Fibroblast of skin of right biceps (primary cell): ENCODE results near the gene ZBTB39.
"Not testable (repeated sequence)": the region's sequence is repeated elsewhere in the genome, so short reads cannot be mapped to it uniquely, and the experiment has no call there.

Source experiments
- DNase-seq: peaks from one replicate; pipeline ENCODE4 v3.0.0-alpha.2; 2013

ZBTB39 gene

DNA sequence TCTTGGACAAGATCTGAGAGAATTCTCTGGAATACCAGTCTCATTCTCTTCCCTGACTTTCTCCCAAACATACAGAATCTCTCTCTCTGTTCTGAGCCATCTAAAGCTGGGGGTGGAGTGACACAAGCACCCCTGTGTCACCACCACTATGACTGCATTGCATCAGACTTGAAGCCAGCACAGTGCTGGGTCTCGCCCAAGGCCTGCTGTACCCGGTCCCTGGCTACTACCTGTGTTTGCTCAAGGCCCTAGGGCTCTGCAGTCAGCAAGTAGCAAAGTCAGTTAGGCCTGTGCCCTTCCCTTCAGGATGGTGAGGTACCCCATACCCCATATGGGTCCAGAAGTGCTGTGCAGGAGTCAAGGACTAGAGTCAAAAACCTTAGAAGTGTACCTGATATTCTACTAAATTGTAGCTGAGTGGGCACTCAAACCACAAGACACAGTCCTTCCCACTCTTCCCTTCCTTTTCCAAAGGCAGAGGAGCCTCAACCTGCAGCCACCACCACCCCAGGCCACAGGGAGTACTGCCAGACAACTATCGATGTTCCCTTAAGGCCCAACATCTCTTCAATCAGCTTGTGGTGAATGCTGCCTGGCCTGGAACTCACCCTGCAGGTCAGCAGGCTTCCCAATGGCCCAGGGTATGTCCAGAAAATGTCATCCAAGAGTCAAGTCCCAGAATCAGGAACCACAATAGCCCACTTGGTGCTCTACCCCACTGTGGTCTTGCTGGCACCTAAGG is 27.8 kb downstream of the ZBTB39 start:
- DNase-seq, result no peak

DNA sequence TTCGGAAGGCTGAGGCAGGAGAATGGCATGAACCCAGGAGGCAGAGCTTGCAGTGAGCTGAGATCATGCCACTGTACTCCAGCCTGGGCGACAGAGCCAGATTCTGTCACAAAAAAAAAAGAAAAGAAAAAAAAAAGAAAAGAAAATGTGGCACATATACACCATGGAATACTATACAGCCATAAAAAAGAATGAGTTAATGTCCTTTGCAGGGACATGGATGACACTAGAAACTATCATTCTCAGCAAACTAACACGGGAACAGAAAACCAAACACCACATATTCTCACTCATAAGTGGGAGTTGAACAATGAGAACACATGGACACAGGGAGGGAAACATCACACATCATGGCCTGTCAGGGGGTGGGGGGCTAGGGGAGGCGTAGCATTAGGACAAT is 29.0 kb downstream of the ZBTB39 start:
- DNase-seq, result not testable (repeated sequence)

DNA sequence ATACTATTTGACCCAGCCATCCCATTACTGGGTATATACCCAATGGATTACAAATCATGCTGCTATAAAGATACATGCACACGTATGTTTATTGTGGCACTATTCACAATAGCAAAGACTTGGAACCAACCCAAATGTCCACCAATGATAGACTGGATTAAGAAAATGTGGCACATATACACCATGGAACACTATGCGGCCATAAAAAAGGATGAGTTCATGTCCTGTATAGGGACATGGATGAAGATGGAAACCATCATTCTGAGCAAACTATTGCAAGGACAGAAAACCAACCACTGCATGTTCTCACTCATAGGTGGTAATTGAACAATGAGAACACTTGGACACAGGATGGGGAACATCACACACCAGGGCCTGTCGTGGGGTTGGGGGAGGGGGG is 32.1 kb downstream of the ZBTB39 start:
- DNase-seq, result not testable (repeated sequence)

DNA sequence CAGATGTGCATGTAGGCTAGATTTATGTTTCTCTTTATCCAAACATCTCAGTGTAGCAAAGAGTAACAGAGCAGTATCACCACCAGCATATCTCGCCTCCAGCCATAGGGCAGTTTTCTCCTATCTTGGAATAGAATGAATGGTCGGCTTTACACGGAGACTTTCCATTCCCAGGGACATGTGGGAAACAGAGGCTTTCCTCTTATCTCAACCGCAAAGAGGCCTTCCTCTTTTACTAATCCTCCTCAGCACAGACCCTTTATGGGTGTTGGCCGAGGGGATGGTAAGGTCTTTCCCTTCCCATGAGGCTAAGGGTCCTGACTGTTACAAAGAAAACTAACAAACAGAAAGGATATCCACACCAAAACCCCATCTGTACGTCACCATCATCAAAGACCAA is 37.4 kb downstream of the ZBTB39 start:
- DNase-seq, result not testable (repeated sequence)

DNA sequence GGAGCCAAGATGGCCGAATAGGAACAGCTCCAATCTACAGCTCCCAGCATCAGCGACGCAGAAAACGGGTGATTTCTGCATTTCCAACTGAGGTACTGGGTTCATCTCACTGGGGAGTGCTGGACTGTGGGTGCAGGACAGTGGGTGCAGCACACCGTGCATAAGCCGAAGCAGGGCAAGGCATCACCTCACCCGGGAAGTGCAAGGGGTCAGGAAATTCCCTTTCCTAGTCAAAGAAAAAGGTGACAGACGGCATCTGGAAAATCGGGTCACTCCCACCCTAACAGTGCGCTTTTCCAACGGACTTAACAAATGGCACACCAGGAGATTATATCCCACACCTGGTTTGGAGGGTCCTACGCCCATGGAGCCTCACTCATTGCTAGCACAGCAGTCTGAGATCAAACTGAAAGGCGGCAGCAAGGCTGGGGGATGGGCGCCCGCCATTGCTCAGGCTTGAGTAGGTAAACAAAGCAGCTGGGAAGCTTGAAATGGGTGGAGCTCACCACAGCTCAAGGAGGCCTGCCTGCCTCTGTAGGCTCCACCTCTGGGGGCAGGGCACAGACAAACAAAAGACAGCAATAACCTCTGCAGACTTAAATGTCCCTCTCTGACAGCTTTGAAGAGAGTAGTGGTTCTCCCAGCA is 40.2 kb downstream of the ZBTB39 start:
- not testable (repeated sequence) for DNase-seq

DNA sequence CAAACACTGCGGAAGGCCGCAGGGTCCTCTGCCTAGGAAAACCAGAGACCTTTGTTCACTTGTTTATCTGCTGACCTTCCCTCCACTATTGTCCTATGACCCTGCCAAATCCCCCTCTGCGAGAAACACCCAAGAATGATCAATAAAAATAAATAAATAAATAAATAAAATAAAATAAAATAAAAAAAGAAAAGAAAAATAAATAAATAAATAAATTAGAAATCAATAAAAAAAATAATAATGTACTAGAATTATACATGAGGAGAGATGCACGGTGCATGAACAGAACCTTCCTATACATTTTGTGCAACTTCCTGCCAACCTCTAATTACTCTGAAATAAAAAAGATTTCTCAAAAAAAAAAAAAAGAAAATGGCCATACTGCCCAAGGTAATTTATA is 41.2 kb downstream of the ZBTB39 start:
- not testable (repeated sequence) for DNase-seq

DNA sequence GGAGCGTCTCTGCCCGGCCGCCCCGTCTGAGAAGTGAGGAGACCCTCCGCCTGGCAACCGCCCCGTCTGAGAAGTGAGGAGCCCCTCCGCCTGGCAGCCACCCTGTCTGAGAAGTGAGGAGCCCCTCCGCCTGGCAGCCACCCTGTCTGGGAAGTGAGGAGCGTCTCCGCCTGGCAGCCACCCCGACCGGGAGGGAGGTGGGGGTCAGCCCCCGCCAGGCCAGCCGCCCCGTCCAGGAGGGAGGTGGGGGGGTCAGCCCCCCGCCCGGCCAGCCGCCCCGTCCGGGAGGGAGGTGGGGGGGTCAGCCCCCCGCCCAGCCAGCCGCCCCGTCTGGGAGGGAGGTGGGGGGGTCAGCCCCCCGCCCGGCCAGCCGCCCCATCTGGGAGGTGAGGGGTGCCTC is 42.8 kb downstream of the ZBTB39 start:
- DNase-seq, result not testable (repeated sequence)

DNA sequence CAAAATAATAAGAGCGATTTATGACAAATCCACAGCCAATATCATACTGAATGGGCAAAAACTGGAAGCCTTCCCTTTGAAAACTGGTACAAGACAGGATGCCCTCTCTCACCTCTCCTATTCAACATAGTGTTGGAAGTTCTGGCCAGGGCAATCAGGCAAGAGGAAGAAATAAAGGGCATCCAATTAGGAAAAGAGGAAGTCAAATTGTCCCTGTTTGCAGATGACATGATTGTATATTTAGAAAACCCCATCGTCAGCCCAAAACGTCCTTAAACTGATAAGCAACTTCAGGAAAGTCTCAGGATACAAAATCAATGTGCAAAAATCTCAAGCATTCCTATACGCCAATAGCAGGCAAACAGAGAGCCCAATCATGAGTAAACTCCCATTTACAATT is 44.1 kb downstream of the ZBTB39 start:
- not testable (repeated sequence) for DNase-seq

DNA sequence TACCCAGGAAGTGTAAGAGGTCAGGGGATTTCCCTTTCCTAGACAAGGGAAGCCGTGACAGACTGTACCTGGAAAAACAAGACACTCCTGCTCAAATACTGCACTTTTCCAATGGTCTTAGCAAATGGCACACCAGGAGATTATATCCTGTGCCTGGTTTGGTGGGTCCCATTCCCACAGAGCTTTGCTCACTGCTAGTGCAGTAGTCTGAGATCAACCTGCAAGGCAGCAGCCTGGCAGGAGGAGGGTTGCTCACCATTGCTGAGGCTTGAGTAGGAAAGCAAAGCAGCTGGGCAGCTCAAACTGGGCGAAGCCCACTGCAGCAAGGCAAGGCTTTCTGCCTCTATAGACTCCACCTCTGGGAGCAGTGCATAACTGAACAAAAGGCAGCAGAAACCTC is 47.9 kb downstream of the ZBTB39 start:
- no peak for DNase-seq

DNA sequence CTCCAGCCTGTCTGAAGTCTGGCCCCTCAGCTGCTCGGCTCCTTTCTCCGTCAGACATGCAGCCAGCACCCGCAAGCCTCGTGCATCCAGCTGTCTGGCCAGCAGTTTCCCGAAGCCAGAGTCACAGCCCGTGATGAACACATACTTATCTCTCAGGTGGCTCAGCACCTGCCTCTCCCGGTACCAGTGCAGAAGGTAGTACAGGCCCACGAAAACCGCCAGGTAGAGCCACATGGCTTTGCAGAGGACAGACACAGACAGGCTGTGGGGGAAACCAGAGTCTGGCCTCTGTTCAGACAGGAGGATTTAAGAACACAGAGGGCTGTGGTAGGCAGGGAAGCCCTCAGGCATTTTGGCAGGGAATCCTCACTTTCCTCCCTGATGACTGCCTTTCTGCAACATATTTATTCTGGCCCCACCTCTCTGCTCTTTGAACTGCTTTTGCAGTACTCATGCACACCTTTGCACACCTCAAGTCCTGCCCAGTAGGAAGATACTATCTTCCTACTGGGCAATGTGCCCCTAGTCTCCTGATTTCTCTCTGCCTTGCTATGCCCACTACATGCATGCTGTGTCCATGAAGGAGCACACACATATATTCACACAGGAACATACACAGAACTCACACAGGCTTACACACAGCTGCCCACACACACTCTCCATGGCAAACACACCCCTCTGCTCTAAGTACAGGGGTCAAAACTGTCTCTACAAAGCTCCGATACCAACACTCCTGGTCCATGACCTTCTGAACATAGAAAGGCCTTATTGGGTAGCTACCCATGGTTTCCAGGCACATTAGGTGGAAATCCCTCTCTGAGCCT is 48.9 kb downstream of the ZBTB39 start, which contains the start of gene RDH16:
Gene RDH16, minus strand, starts transcription at position 380 of the 824 bp plus-strand sequence. Its CDS starts 146 bp downstream, at position 234.
- no peak for DNase-seq

DNA sequence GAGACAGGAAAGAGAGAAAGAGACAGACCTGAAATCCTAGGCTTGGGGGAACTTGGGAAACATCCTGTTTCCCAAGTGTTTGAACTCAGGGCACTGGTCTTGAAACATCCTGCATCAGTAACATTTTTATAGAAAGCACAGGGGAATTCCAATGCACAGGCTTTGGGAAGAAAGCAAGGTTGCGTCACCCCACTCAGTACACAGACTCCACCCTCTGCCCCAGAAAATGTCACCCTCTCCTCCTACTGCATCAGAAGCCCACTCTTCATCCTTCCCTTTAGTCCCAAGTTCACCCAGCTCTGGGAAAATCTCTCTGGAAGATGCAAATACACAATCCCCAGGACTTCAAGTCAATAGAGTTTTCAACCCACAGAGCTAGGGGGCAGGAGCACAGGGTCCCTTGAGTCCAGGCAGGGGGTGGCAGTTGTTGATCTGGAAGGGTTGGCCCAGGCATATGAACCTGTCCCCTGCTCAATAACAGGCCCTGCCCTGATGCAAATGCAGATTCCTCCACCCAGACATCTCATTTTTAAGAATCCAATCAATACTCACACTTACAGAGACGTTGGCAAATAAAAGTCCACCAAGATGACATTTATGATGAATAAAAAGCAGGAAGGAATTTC is 50.6 kb downstream of the ZBTB39 start:
- DNase-seq, result no peak

DNA sequence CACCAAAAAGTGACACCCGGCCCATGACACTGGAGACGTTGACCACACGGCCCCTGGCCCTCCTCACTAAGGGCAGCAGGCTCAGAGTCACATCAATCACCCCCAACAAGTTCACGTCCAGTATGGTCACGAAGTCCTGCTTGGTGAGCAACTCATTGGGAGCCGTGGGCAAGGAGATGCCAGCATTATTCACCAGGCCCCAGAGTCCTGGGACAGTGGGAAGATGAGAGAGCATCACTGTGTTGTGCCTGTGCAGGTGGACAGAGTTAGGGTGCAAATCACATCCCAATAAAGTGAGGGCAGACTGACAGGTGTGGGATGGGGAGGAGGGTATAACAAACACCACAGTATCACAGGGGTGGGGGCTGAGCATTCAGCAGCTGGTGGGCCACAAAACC is 51.4 kb downstream of the ZBTB39 start:
- no peak for DNase-seq

DNA sequence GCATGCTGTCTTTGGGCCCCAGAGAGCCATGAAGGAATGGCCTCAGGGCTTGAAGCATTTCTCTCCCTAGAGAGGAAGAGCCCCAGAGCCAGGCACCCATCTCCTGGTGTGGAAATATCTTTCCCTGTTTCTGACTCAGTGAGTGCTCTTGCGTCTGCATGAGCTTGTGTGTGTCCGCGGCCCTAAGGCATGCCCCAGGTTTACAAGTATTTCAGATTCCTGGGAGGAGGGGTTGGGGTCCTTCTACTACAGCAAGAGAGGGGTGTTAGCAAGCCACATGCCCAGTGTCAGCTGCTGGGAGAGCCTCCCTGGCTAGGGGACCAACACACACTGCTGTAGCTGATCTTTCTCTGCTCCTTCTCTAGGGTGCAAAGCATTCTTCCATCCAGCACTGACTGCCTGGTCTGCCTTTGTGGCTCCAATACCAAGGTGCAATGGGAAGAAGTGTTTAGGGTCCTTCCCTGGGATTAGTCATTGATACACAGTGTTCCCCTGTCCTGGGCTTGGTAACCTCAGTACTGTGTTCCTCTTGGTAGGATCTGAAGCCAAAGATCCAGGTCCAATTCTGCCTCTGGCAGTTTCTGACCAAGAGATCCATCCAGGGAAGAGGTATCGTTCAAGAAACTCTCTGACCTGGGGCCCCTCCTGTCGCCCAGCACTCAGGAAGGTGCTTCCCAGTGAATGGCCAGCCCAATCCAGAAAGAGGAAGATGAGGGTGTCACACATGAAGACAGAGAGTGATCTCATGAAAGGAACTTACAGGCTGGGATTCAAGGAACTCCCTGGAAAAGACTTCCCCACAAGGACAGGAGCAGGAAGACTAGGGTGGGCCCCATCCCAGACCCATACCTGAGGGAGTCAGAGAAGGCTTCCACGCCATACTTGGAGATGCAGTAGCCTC is 52.0 kb downstream of the ZBTB39 start:
- DNase-seq, result no peak

DNA sequence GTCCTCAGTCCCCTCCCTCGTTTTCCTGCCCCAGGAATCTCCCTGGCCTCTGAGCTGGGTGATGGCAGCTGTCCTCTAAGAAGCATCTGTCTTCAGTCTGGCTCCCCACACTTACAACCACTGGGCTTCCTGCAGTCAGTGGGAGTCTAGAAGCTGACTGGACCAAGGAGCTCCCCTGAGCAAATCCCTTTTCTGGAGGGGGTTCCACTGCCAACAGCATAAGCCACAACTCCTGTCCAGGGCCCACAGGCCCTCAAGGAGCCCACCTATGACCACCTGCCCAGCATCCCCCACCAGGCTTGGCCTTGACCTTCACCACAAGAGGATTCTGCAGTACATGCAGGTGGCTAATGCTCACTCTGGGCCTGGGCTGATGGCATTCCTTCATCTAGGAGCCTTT is 53.0 kb downstream of the ZBTB39 start:
- DNase-seq, result no peak

DNA sequence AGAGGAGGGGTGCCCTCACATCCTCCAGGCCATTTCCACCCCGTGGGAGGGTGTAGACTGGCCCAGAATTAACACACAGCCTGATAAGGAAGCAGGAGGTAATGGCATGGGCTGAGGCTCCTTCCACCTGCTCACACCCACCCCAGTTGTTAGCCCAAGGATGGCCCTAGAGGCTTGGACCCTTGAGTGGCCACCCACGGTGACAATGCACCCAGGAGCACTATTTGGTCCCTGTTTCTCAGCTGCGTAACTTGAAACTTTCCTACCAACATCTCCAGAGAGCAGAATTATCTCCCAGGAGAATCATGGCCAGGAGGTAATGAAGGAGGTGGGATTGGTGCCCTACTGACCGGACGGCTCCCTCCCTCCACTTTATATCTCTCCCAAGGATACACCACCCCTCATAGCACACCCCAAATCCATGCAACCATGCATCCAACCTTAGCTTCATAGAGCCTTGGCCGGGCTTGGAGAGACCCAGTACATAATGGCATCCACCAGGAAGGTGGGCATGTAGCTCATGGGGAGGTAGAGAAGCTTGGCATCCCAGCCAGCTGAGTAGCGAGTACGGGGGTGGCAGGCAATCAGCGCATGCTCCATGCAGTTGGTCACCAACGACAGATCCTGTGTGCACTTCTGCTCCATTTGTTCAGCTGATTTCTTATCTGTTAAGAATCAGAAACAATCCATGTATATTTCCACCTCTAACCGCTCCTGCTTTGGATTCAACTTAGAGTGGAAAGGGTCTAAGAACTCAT is 54.6 kb downstream of the ZBTB39 start:
- no peak for DNase-seq

DNA sequence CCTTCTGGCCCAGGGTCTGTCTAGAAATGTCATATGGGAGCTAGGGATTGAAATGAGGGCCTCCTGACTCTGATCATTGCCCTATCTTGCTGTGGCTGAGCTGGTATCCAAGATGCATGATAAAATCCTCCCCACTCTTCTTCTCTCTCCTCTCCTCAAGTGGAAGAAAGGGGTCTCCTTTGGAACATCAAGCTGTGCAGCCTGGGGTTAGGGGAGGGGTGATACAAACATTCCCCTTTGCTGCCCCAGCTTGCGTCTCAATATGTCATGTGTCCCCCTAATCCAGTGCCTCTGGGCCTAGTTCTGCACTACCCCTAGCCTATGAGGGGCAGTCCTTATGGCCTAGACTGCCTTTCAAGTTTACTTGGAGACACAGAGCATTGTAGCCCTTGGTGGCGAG is 57.5 kb downstream of the ZBTB39 start:
- DNase-seq, result no peak
